A673 (cell line): ENCODE results near the gene ILRUN. TPM values are rescaled to one million over a fixed set of nuclear protein-coding genes. Genes with fewer than 3 reads are reported as not detected.

Experiments
- BruUV-seq: library from RNA; stranded (reverse); fragments of 400-500 nt; replicated peaks from 2 replicates; lab custom pipeline; 2021; lab: Mats Ljungman, UMichigan
- CTCF ChIA-PET: fragments of 300-600 bp; sonication (Branson Sonifier 250); formaldehyde crosslinking; loops from one replicate; lab custom pipeline; 2022; ENCODE audit warnings: antibody characterized with exemption; lab: Charles Lee
- POLR2A ChIA-PET: fragments of 300-600 bp; sonication (Branson Sonifier 250); formaldehyde crosslinking; loops from one replicate; lab custom pipeline; 2022; ENCODE audit warnings: antibody characterized with exemption; ENCODE audit not compliant: low non-redundant PET; lab: Charles Lee
- DNase-seq: peaks from one replicate; pipeline ENCODE4 v3.0.0-alpha.2; 2015; ENCODE audit warnings: low spot score
- H3K27ac ChIP-seq: fragments of 200-600 bp; sonication (generic); 2 replicates; pipeline ENCODE4 v1.5.1; 2016; ENCODE audit warnings: mixed run types, low read depth, mild to moderate bottlenecking, mixed read lengths, antibody characterized with exemption, low read length; ENCODE audit not compliant: poor library complexity, severe bottlenecking
- H3K27me3 ChIP-seq: fragments of 200-600 bp; sonication (generic); replicated peaks from 2 replicates; pipeline ENCODE4 v1.6.1; 2017; ENCODE audit warnings: mixed run types, low read depth, mild to moderate bottlenecking, mixed read lengths, antibody characterized with exemption, low read length; ENCODE audit not compliant: insufficient read depth, poor library complexity
- H3K36me3 ChIP-seq: fragments of 200-600 bp; sonication (generic); 2 replicates; pipeline ENCODE4 v1.6.1; 2016; ENCODE audit warnings: mixed run types, mild to moderate bottlenecking, mixed read lengths, antibody characterized with exemption, low read length; ENCODE audit not compliant: insufficient read depth, poor library complexity, severe bottlenecking
- H3K4me1 ChIP-seq: fragments of 200-600 bp; sonication (generic); 2 replicates; pipeline ENCODE4 v1.6.1; 2017; ENCODE audit warnings: mixed run types, mild to moderate bottlenecking, mixed read lengths, antibody characterized with exemption, low read length; ENCODE audit not compliant: insufficient read depth, poor library complexity, severe bottlenecking
- H3K4me3 ChIP-seq: fragments of 200-600 bp; sonication (generic); 2 replicates; pipeline ENCODE4 v1.5.1; 2016; ENCODE audit warnings: low read depth, mixed run types, mild to moderate bottlenecking, mixed read lengths, low read length; ENCODE audit not compliant: poor library complexity, severe bottlenecking
- H3K9me3 ChIP-seq: fragments of 200-600 bp; sonication (generic); 2 replicates; pipeline ENCODE4 v1.6.1; 2016; ENCODE audit warnings: mixed run types, low read depth, mild to moderate bottlenecking, mixed read lengths, antibody characterized with exemption, low read length; ENCODE audit not compliant: poor library complexity, severe bottlenecking
- EZH2 ChIP-seq: fragments of 200-600 bp; sonication (generic); IDR thresholded peaks from 2 replicates; pipeline ENCODE4 v1.6.1; 2017; ENCODE audit warnings: borderline replicate concordance, low read depth, mild to moderate bottlenecking, mixed read lengths, antibody characterized with exemption, low read length; ENCODE audit not compliant: poor library complexity, severe bottlenecking
- intact Hi-C: fragments of 100-400 bp; cut with micrococcal nuclease; formaldehyde crosslinking; loops from one replicate; pipeline ENCODE4 v1.10.0; 2022; ENCODE audit not compliant: unreplicated experiment
- total RNA-seq: library from RNA; stranded (reverse); gene quantifications from 2 replicates; pipeline ENCODE4 v1.2.3, GENCODE V29; 2021
- TF ChIP-seq, protein P1 (sequence below): fragments of 300-800, 200-600 bp; sonication (generic); conservative IDR thresholded peaks from 2 replicates; pipeline ENCODE4 v1.5.1; 2017; ENCODE audit warnings: low read depth, mild to moderate bottlenecking, antibody characterized with exemption, low read length, moderate library complexity, mixed read lengths

ILRUN gene
- total RNA-seq, 1 experiment from 2014 or later = 66.5 TPM

DNA sequence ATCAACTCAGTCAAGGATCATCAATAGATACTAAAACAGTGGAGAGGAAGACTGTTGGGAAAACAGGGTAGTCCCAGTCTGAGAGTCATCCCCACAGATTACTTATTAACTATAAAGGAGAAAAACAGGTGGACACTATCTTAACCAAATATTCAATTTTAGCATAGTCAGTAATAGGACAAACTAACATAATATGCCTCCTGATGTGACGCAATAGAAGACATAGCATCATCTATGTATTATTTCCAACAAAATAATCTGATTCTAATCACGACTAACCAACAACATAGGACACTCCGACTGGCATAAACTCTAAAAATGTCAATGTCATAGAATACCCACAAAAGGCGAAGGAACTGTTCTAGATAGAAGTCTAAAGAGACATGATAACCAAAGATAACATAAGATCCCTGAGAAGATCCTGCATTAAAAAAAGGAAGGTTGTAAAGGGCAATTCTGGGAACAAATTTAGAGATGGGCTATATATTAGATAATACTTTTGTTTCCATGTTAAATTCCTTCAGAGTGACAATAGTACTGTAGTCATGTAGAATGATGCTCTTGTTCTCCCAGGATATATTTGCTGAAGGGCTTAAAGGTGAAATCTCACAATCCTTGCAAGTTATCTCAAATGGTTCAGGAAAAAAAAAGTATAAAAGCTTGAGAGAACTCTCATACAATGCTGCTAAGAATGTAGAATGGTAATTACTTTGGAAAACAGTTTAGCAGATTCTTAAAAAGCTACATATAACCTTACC, 28.9 kb downstream of the ILRUN start:
- no TSS peak for BruUV-seq
- Histone ChIP-seq H3K4me1 (peaks cover 53% of the 10 kb centered on the region), H3K4me3 (no peak overlapping the region), H3K9me3 (no peaks in the 10 kb centered on the region), H3K27ac (no peak overlapping the region), H3K27me3 (no peaks in the 10 kb centered on the region), H3K36me3 (no peaks in the 10 kb centered on the region)
- intact Hi-C loops = no loop called here
- TF ChIP-seq, protein P1, sequence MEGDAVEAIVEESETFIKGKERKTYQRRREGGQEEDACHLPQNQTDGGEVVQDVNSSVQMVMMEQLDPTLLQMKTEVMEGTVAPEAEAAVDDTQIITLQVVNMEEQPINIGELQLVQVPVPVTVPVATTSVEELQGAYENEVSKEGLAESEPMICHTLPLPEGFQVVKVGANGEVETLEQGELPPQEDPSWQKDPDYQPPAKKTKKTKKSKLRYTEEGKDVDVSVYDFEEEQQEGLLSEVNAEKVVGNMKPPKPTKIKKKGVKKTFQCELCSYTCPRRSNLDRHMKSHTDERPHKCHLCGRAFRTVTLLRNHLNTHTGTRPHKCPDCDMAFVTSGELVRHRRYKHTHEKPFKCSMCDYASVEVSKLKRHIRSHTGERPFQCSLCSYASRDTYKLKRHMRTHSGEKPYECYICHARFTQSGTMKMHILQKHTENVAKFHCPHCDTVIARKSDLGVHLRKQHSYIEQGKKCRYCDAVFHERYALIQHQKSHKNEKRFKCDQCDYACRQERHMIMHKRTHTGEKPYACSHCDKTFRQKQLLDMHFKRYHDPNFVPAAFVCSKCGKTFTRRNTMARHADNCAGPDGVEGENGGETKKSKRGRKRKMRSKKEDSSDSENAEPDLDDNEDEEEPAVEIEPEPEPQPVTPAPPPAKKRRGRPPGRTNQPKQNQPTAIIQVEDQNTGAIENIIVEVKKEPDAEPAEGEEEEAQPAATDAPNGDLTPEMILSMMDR = no peak
- TF ChIP-seq EZH2 = no peak
- CTCF ChIA-PET = no interaction called here
- POLR2A ChIA-PET = no interaction called here
- DNase-seq = no peak

DNA sequence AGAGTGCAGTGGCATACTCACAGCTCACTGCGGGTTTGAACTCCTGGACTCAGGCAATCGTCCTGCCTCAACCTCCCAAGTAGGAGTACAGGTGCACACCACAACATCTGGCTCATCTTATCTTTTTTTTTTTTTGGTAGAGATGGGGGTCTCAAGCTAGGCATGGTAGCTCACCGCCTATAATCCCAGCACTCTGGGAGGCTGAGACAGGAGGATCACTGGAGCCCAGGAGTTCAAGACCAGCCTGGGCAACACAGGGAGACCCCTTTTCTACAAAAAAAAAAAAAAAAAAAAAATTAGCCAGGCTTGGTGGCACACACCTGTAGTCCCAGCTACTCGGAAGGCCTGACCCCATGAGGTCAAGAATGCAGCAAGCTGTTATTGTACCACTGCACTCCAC, 31.5 kb downstream of the ILRUN start:
- no peaks in the 10 kb centered on the region for H3K9me3 ChIP-seq
- TF ChIP-seq, protein P1 = no peak
- TF ChIP-seq EZH2 = no peak
- intact Hi-C loops = no loop called here
- CTCF ChIA-PET = no interaction called here
- no TSS peak for BruUV-seq
- no peak overlapping the region for H3K4me3 ChIP-seq
- peaks cover 35% of the 10 kb centered on the region for H3K4me1 ChIP-seq
- no peak for DNase-seq
- no peaks in the 10 kb centered on the region for H3K27me3 ChIP-seq
- POLR2A ChIA-PET = interaction anchor here (0.6 kb wide), 1 partner anchor 806 kb away, joined by 6 read pairs; no protein-coding TSS in a partner anchor
- H3K36me3 ChIP-seq = no peaks in the 10 kb centered on the region
- peak overlapping the region; percentile 74 for H3K27ac ChIP-seq

DNA sequence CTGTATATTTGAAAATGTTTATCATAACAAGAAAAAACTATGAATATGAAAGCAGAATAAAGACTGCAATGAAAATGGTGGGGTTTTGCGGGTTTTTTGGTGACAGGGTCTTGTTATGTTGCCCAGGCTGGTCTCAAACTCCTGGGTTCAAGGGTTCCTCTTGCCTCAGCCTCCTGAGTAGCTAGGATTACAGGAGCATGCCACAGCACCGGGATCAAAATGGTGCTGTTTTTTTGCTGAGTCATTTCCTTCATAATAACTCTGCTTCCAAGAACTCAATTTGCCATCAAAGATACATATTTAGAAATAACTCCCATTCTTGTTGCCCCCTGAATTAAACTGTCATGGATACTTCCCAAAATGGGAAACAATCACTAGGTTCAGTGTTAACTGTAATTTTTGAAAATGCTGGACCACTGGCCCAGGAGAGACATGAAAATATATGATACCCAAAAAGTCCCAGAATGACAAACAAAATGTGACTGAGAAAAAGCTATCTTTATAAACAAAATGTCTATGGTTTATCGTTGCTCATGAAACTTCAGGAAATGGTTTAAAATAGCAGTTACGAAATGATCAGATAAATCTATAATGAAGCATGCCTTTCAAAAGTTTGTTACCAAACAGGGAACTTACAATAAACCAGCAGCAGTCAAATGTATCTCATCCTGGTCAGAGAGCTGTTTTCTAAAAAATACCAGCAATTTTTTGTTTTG, 32.2 kb downstream of the ILRUN start:
- H3K27ac ChIP-seq = peak overlapping the region; percentile 74

More for the DNA sequence above, 32.2 kb downstream of the ILRUN start:
- intact Hi-C loops = no loop called here
- ChIA-PET CTCF (no interaction called here), POLR2A (interaction anchor here (0.6 kb wide), 1 partner anchor 807 kb away, joined by 6 read pairs; no protein-coding TSS in a partner anchor)
- DNase-seq = peak; percentile 49
- Histone ChIP-seq H3K9me3 (no peaks in the 10 kb centered on the region), H3K27me3 (no peaks in the 10 kb centered on the region), H3K4me1 (peaks cover 35% of the 10 kb centered on the region), H3K36me3 (no peaks in the 10 kb centered on the region), H3K4me3 (no peak overlapping the region)
- no TSS peak for BruUV-seq
- TF ChIP-seq EZH2 = no peak
- TF ChIP-seq, protein P1 = no peak
